PC-9 (cell line): ENCODE results near the gene MDFIC2. TPM values are rescaled to one million over a fixed set of nuclear protein-coding genes. Genes with fewer than 3 reads are reported as not detected.

Source experiments
- BruUV-seq: library from RNA; stranded (reverse); fragments of 400-500 nt; replicated peaks from 2 replicates; lab custom pipeline; 2021; lab: Mats Ljungman, UMichigan
- CTCF ChIA-PET: fragments of 300-600 bp; sonication (Branson Sonifier 250); formaldehyde crosslinking; loops from one replicate; lab custom pipeline; 2022; ENCODE audit warnings: antibody characterized with exemption; lab: Charles Lee
- POLR2A ChIA-PET: fragments of 300-600 bp; sonication (Branson Sonifier 250); formaldehyde crosslinking; loops from one replicate; lab custom pipeline; 2022; ENCODE audit warnings: antibody characterized with exemption; ENCODE audit not compliant: unreplicated experiment; lab: Charles Lee
- DNase-seq, 2 experiments: peaks; one replicate each; pipeline versions ENCODE4 v3.0.0 to v3.0.0-alpha.2; 2015 to 2022; ENCODE audit warnings: mixed read lengths in 1 of 2
- H2AFZ ChIP-seq: fragments of 200-600 bp; sonication (generic); 2 replicates; pipeline ENCODE4 v1.8.1; 2017; ENCODE audit warnings: antibody characterized with exemption
- H3F3A ChIP-seq: fragments of 200-600 bp; sonication (generic); 2 replicates; pipeline ENCODE4 v1.8.1; 2017; ENCODE audit warnings: antibody characterized with exemption, mild to moderate bottlenecking, low read depth; ENCODE audit not compliant: insufficient read depth
- H3K27ac ChIP-seq: fragments of 200-600 bp; sonication (generic); 2 replicates; pipeline ENCODE4 v1.6.1; 2016; ENCODE audit warnings: mixed run types
- H3K27me3 ChIP-seq: fragments of 200-600 bp; sonication (generic); 2 replicates; pipeline ENCODE4 v1.6.1; 2016; ENCODE audit warnings: low read depth, mixed run types; ENCODE audit not compliant: insufficient read depth
- H3K36me3 ChIP-seq: fragments of 200-600 bp; sonication (generic); 2 replicates; pipeline ENCODE4 v1.6.1; 2016; ENCODE audit warnings: low read depth, mixed run types
- H3K4me1 ChIP-seq: fragments of 200-600 bp; sonication (generic); replicated peaks from 2 replicates; pipeline ENCODE4 v1.6.1; 2016; ENCODE audit warnings: mixed run types; ENCODE audit not compliant: insufficient read depth
- H3K4me2 ChIP-seq: fragments of 200-600 bp; sonication (generic); 2 replicates; pipeline ENCODE4 v1.6.1; 2017; ENCODE audit warnings: mixed run types
- H3K4me3 ChIP-seq: fragments of 200-600 bp; sonication (generic); 2 replicates; pipeline ENCODE4 v1.6.1; 2016; ENCODE audit warnings: mixed run types
- H3K79me2 ChIP-seq: fragments of 200-600 bp; sonication (generic); 2 replicates; pipeline ENCODE4 v1.6.1; 2017; ENCODE audit warnings: low read depth, mixed run types
- H3K9me2 ChIP-seq: fragments of 200-600 bp; sonication (generic); 2 replicates; pipeline ENCODE4 v1.8.1; 2017; ENCODE audit warnings: mild to moderate bottlenecking; ENCODE audit not compliant: insufficient read depth
- H3K9me3 ChIP-seq: fragments of 200-600 bp; sonication (generic); 2 replicates; pipeline ENCODE4 v1.8.1; 2016; ENCODE audit warnings: low read depth; ENCODE audit not compliant: insufficient read depth
- H4K20me1 ChIP-seq: fragments of 200-600 bp; sonication (generic); 2 replicates; pipeline ENCODE4 v1.8.1; 2017; ENCODE audit not compliant: insufficient read depth
- CTCF ChIP-seq: fragments of 200-600 bp; sonication (generic); conservative IDR thresholded peaks from 2 replicates; pipeline ENCODE4 v1.6.1; 2017; ENCODE audit warnings: mixed run types, antibody characterized with exemption, mild to moderate bottlenecking, moderate library complexity
- EZH2 ChIP-seq: fragments of 200-600 bp; sonication (generic); IDR thresholded peaks from 2 replicates; pipeline ENCODE4 v1.8.0; 2017; ENCODE audit warnings: antibody characterized with exemption, low read depth
- intact Hi-C: fragments of 100-400 bp; cut with micrococcal nuclease; formaldehyde crosslinking; loops from one replicate; pipeline ENCODE4 v1.10.0; 2022; ENCODE audit not compliant: unreplicated experiment
- total RNA-seq: library from RNA; stranded (reverse); gene quantifications from 2 replicates; pipeline ENCODE4 v1.2.3, GENCODE V29; 2021

MDFIC2 gene
- total RNA-seq, 1 experiment from 2014 or later, result not detected

DNA sequence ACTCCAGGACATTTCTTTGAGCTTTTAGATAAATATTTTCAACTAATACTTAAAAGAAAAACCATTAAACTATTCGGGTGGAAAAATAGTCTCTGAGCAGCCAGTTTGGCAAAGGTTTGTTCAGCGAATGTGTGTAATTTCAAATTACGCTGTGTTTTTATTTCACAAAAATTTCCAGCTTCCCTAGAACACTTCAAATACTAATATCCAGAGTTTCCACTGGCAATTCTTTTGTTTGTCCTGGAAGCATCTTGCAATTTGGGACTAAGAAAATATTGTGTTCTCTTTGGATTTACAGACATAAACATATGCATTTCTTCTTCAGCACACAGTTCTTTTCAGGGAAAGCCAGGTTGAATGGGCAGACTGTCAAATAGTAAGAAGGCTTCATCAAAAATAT is 61.9 kb downstream of the MDFIC2 start:
- CTCF ChIA-PET, result no interaction called here
- POLR2A ChIA-PET, result no interaction called here
- no peak overlapping the region for H3K4me2 ChIP-seq
- BruUV-seq, result no TSS peak
- no peaks in the 10 kb centered on the region for H3K36me3 ChIP-seq
- no peak overlapping the region for H3K4me3 ChIP-seq
- no peak for DNase-seq
- H3K9me3 ChIP-seq, result no peaks in the 10 kb centered on the region
- H3F3A ChIP-seq, result no peaks in the 10 kb centered on the region
- H3K4me1 ChIP-seq, result no peaks in the 10 kb centered on the region
- TF ChIP-seq CTCF (no peak), EZH2 (no peak)
- intact Hi-C loops, result no loop called here
- no peak overlapping the region for H3K27ac ChIP-seq
- H4K20me1 ChIP-seq, result no peaks in the 10 kb centered on the region
- H3K79me2 ChIP-seq, result no peaks in the 10 kb centered on the region
- no peaks in the 10 kb centered on the region for H3K9me2 ChIP-seq
- no peak overlapping the region for H2AFZ ChIP-seq
- 0 out of 2 replicates have a peak, but pooled peaks cover 6% of the 10 kb centered on the region for H3K27me3 ChIP-seq

DNA sequence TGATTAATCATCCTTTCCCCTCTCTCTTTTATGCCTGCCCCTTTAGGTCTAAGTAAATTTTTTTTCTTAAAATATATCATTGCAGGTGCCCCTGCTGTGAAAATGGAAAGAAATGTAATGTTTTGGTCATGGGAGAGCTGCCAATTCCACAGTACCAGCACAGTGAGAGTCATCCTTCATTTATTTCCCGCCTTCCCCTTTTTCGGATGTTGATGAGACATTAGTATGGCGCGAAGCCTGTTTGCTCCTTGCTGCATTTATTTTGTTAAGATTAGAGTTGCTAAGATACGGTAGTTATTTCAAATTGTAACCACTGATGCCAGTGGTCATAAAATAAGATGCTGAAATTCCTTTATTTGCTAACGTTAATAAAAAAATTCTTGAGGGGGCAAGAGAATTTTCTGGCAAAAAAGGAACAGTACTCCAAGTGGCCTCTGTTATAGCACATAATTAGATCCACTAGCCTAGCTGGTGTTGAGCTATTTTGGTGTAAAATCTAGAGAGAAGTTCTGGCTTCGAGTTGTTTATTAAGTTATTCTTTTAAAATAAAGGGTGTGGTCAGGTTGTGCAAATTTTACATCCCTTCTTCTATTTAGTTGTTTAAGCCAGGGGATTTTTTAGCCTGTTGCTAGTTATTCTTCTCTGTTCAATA is 62.8 kb downstream of the MDFIC2 start:
- H3K4me2 ChIP-seq, result no peak overlapping the region
- intact Hi-C loops, result no loop called here

GRCh38 chr3:70248856-70249255 is 63.6 kb downstream of the MDFIC2 start:
- TF ChIP-seq CTCF (no peak), EZH2 (no peak)
- H3K9me2 ChIP-seq, result no peaks in the 10 kb centered on the region
- CTCF ChIA-PET, result no interaction called here
- BruUV-seq, result no TSS peak
- H3K79me2 ChIP-seq, result no peaks in the 10 kb centered on the region
- H3K27me3 ChIP-seq, result 0 out of 2 replicates have a peak, but pooled peaks cover 6% of the 10 kb centered on the region
- no peak overlapping the region for H3K4me3 ChIP-seq
- no peak overlapping the region for H2AFZ ChIP-seq
- H3K36me3 ChIP-seq, result no peaks in the 10 kb centered on the region
- H4K20me1 ChIP-seq, result no peaks in the 10 kb centered on the region
- no peak overlapping the region for H3K27ac ChIP-seq
- intact Hi-C loops, result no loop called here
- POLR2A ChIA-PET, result no interaction called here
- H3K4me2 ChIP-seq, result no peak overlapping the region
- H3K9me3 ChIP-seq, result no peaks in the 10 kb centered on the region
- no peaks in the 10 kb centered on the region for H3K4me1 ChIP-seq
- no peak for DNase-seq
- H3F3A ChIP-seq, result no peaks in the 10 kb centered on the region

More for the DNA sequence above, 62.8 kb downstream of the MDFIC2 start:
- Histone ChIP-seq H3K4me3 (no peak overlapping the region), H3K4me1 (no peaks in the 10 kb centered on the region), H3K9me2 (no peaks in the 10 kb centered on the region), H2AFZ (no peak overlapping the region), H3K27ac (no peak overlapping the region), H3K36me3 (no peaks in the 10 kb centered on the region), H4K20me1 (no peaks in the 10 kb centered on the region), H3K79me2 (no peaks in the 10 kb centered on the region), H3F3A (no peaks in the 10 kb centered on the region), H3K27me3 (0 out of 2 replicates have a peak, but pooled peaks cover 6% of the 10 kb centered on the region), H3K9me3 (no peaks in the 10 kb centered on the region)
- BruUV-seq, result no TSS peak
- ChIA-PET POLR2A (no interaction called here), CTCF (no interaction called here)
- DNase-seq, result no peak
- no peak for TF ChIP-seq EZH2
- no peak for TF ChIP-seq CTCF
